Stomach (tissue), 4 donors: ENCODE results near the gene PHB1.

Experiments used
- CTCF ChIP-seq, 7 experiments: fragments of 450-650 bp in 4 of 7; fragments of 200-600 bp in 3 of 7; sonication (generic) in 3 of 7; IDR thresholded peaks; one replicate each; pipeline ENCODE4 v1.5.1; 2016 to 2019; ENCODE audit warnings: antibody characterized with exemption in 7 of 7, control low read depth in 2 of 7, mild to moderate bottlenecking in 1 of 7
- EP300 ChIP-seq: sonication (generic); formaldehyde crosslinking; IDR thresholded peaks from one replicate; pipeline ENCODE4 v1.6.1; 2017; ENCODE audit warnings: antibody characterized with exemption
- POLR2A ChIP-seq, 4 donors: fragments of 450-650 bp; IDR thresholded peaks; one replicate each; pipeline ENCODE4 v1.6.1; 2016; ENCODE audit warnings: antibody characterized with exemption in 4 of 4, control low read depth in 2 of 4, mild to moderate bottlenecking in 1 of 4, moderate library complexity in 1 of 4
- POLR2AphosphoS5 ChIP-seq, 3 donors: sonication (generic); formaldehyde crosslinking; IDR thresholded peaks; one replicate each; pipeline ENCODE4 v1.6.1; 2016; ENCODE audit warnings: antibody characterized with exemption in 3 of 3

- TF ChIP-seq CTCF (IDR thresholded peaks at IDR 0.05) = no peak
- no peak for TF ChIP-seq POLR2AphosphoS5 (IDR thresholded peaks at IDR 0.05)
- no peak for TF ChIP-seq POLR2A (IDR thresholded peaks at IDR 0.05)
- TF ChIP-seq EP300 = no peak
These were observed 36.4 kb downstream of the PHB1 start for GRCh38 chr17:49378311-49378710.
